ENCODE measurements around the gene FBLN2.

FBLN2 gene

GRCh38 chr3:13624671-13625125 lies 75.8 kb downstream of the FBLN2 start:
- TF ChIP-seq CTCF (conservative IDR thresholded peaks at IDR 0.05), result no peak
- H3K27ac ChIP-seq, result no peak overlapping the region

DNA sequence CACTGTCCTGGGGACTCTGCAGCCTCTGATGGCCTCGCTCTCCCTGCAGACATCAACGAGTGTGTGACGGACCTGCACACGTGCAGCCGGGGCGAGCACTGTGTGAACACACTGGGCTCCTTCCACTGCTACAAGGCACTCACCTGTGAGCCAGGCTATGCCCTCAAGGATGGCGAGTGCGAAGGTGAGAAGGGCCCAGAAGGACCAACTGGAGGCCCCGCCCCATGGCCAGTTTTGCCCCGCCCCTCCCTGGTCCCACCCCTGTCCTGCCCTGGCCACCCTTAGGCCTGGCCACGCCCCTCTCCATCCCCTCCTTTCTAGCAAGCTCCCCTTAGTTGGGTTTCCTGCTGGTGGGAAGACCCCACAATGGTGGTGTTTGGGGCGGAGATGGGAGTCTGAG lies 77.5 kb downstream of the FBLN2 start:
- no peak for TF ChIP-seq CTCF (conservative IDR thresholded peaks at IDR 0.05)
- no peak overlapping the region for H3K27ac ChIP-seq

DNA sequence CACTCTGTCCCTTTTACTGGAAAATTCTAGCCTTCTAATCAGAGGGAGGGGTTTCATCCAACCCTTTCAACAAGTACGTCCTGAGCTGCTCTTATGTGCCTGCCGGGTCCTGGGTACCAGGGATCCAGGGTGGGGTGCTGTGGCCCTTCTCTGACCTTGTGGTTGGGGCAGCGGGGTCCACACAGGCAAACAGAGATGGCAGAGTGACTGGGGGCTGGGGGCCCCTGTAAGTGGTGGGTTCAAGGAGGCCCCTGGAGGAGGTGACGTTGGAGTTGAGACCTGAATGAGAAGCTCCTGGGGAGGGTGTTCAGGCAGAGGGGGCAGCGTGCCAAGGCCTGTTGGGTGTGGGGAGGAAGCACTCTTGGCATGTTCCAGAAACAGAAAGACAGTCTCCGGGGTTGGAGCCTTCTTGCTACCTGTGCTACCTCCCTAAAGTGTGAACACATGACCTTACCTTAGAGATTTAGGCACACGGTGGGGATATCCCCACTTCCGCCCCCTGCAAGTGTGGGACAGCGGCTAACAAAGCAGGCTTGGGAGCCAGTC lies 78.1 kb downstream of the FBLN2 start:
- H3K27ac ChIP-seq, result no peak overlapping the region
- TF ChIP-seq CTCF (conservative IDR thresholded peaks at IDR 0.05), result no peak

DNA sequence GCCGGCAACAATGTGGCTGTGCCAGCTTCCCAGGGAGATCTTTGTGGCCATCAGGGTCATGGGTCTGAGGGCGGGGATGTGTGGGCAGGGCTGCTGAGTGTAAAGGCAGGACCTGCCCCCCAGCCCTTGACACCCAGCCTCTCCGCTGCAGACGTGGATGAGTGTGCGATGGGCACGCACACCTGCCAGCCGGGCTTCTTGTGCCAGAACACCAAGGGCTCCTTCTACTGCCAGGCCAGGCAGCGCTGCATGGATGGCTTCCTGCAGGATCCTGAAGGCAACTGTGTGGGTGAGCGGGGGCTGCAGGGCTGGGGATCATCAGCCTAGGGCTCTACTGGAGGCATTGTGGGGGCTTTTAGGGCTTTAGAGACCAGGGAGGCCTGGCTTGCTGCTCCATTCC lies 78.8 kb downstream of the FBLN2 start:
- TF ChIP-seq CTCF (conservative IDR thresholded peaks at IDR 0.05), result no peak
- H3K27ac ChIP-seq, result no peak overlapping the region

- no peak overlapping the region for H3K27ac ChIP-seq
- no peak for TF ChIP-seq CTCF (conservative IDR thresholded peaks at IDR 0.05)
These were observed 79.5 kb downstream of the FBLN2 start for GRCh38 chr3:13628432-13628831.

DNA sequence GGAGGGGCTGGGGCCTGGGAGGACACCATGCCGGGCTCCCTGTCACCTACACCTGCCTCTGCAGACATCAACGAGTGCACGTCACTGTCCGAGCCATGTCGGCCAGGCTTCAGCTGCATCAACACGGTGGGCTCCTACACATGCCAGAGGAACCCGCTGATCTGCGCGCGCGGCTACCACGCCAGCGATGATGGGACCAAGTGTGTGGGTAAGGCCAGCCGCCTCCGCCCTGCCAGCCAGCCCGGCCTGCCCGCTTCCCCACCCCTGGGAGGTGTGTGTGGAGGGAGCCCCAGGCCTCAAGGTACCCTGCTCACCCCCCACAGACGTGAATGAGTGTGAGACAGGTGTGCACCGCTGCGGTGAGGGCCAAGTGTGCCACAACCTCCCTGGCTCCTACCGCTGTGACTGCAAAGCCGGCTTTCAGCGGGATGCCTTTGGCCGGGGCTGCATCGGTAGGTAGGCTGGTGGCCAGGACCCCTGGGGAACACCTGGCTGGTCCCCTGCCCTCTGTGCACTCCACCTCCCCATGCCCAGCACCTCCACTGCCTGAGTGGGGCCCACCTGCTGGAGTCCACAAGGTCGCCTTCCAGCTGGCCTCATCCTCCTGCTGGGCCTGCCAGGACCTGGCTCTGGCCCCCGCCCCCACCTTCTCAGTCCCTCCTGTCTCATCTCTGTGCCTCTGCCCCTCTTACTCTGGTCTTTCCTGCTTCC lies 80.1 kb downstream of the FBLN2 start:
- no peak overlapping the region for H3K27ac ChIP-seq
- no peak for TF ChIP-seq CTCF (conservative IDR thresholded peaks at IDR 0.05)

DNA sequence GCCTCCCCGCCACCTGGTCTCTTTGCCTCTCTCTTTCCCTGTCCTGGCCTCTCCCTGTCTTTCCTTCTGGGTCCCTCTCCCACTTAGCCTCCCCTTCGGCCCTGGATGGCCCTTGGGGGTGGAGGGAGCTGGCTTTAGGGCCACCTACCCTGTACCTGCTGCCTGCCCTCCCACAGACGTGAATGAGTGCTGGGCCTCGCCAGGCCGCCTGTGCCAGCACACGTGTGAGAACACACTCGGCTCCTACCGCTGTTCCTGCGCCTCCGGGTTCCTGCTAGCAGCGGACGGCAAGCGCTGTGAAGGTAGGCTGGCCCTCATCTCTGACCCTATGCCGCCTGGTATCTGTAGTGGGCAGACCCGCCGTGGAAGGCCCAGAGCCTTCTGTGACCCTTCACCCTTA lies 80.7 kb downstream of the FBLN2 start:
- no peak for TF ChIP-seq CTCF (conservative IDR thresholded peaks at IDR 0.05)
- H3K27ac ChIP-seq, result no peak overlapping the region

All from VCaP (cell line).